Prostate gland (tissue), 2 donors: ENCODE data around the gene LUC7L3.
A peak's percentile ranks its signal among the peaks of the same experiment; 100 is the strongest.

ENCODE experiments used
- CTCF ChIP-seq, 4 experiments: fragments of 200-600 bp in 2 of 4; fragments of 450-650 bp in 2 of 4; sonication (generic) in 2 of 4; IDR thresholded peaks; 1 replicate in 3 of 4; 2 replicates in 1 of 4; pipeline ENCODE4 v1.5.1; 2016 to 2019; ENCODE audit warnings: antibody characterized with exemption in 4 of 4, mild to moderate bottlenecking in 2 of 4, moderate library complexity in 2 of 4
- POLR2A ChIP-seq: fragments of 450-650 bp; IDR thresholded peaks from one replicate; pipeline ENCODE4 v1.6.1; 2016; ENCODE audit warnings: antibody characterized with exemption, mild to moderate bottlenecking
- POLR2AphosphoS5 ChIP-seq: sonication (generic); formaldehyde crosslinking; IDR thresholded peaks from one replicate; pipeline ENCODE4 v1.6.1; 2017; ENCODE audit warnings: antibody characterized with exemption

GRCh38 chr17:50763716-50764475 lies 44.5 kb downstream of the LUC7L3 start:
- TF ChIP-seq CTCF (IDR thresholded peaks at IDR 0.05): no peak
- TF ChIP-seq POLR2AphosphoS5: peak; percentile 25
- no peak for TF ChIP-seq POLR2A
